ENCODE results near the gene CCNB1. TPM values are rescaled to one million over a fixed set of nuclear protein-coding genes. Genes with fewer than 3 reads are reported as not detected.

CCNB1 gene
- total RNA-seq, 1 donor from 2014 or later: 252 TPM

DNA sequence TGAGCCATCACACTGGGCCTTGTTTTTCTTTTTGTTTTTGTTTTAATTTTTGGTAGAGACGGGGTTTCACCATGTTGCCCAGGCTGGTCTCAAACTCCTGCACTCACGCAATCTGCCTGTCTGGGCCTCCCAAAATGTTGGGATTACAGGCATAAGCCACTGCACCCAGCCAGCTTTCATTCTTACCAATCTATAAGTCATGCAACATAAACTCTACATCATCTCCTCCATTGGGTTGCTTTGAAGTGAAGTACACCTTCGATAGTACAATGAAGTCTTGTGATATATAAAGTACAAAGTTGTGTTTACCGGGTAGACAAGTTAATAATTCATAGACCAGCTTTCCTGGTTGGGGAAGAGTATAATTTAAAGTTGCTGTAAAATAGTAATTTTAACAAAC is 58.9 kb downstream of the CCNB1 start:
- no peak for TF ChIP-seq CTCF (conservative IDR thresholded peaks at IDR 0.05)
- Mint-ChIP-seq H3K9me3 (no peaks in the 10 kb centered on the region), H3K36me3 (ENCODE audit: low read depth) (peaks cover 3% of the 10 kb centered on the region), H3K27me3 (ENCODE audit: low read depth) (no peaks in the 10 kb centered on the region), H3K27ac (ENCODE audit: unreplicated experiment) (no peak overlapping the region), H3K4me3 (no peak overlapping the region), H3K4me1 (no peaks in the 10 kb centered on the region)
- DNase-seq (ENCODE audit: low read depth, low spot score): no peak

Other genes starting within 250 kb of the CCNB1 start
- 37.3 and 43.9 TPM in 2 replicates for gene SLC30A5, start 73.1 kb upstream of the CCNB1 start, total RNA-seq
- gene CENPH, start 22.4 kb downstream of the CCNB1 start, total RNA-seq: 56.1 and 59.8 TPM in 2 replicates
- 29.4 and 32.4 TPM in 2 replicates for gene CDK7, start 67.7 kb downstream of the CCNB1 start, total RNA-seq
- gene CCDC125, start 165.7 kb downstream of the CCNB1 start, total RNA-seq: 0.56 and 0.68 TPM in 2 replicates
- 41.1 and 44.1 TPM in 2 replicates for gene AK6, start 202.4 kb downstream of the CCNB1 start, total RNA-seq
- 50.0 and 55.3 TPM in 2 replicates for gene TAF9, start 202.4 kb downstream of the CCNB1 start, total RNA-seq
- 30.1 and 31.9 TPM in 2 replicates for gene RAD17, start 202.7 kb downstream of the CCNB1 start, total RNA-seq
- gene MARVELD2, start 248.0 kb downstream of the CCNB1 start, total RNA-seq: 0.36 and 0.68 TPM in 2 replicates

All from neural crest cell (in vitro differentiated cells).